K562 (cell line): Measurements from ENCODE around the gene SLIT1. TPM values are rescaled to one million over a fixed set of nuclear protein-coding genes. Genes with fewer than 3 reads are reported as not detected.

Experiments used
- ATAC-seq: fragments of 200-7000 bp; cut with Tn5 transposase; 3 replicates; pipeline ENCODE4 v1.9.1; 2020; ENCODE audit warnings: moderate library complexity
- BruUV-seq: library from RNA; stranded (reverse); fragments of 400-500 nt; replicated peaks from 2 replicates; lab custom pipeline; 2021; lab: Mats Ljungman, UMichigan
- CTCF ChIA-PET: fragments of 300-600 bp; formaldehyde crosslinking; extraction: SDS; loops from one replicate; lab custom pipeline; 2021; ENCODE audit warnings: low intra/inter-chr PET ratio; lab: Yijun Ruan, JAX
- POLR2A ChIA-PET: fragments of 300-600, 350-650 bp; sonication (Branson Sonifier 250); formaldehyde crosslinking; extraction: SDS; loops from one replicate; lab custom pipeline; 2021; ENCODE audit warnings: antibody characterized with exemption, inconsistent platforms; lab: Yijun Ruan, JAX
- DNase-seq, 4 experiments: peaks; one replicate each; pipeline versions ENCODE4 v3.0.0 to v3.0.0-alpha.2; 2011 to 2018; ENCODE audit warnings: low spot score in 3 of 4, mixed read lengths in 3 of 4; ENCODE audit errors: extremely low read depth in 1 of 4
- FAIRE-seq: peaks from 2 replicates; lab custom pipeline; 2011; peaks lifted over from hg19 to GRCh38; lab: Jason Lieb, UNC
- H2AFZ ChIP-seq: 2 replicates; pipeline ENCODE4 v1.6.0; 2011; ENCODE audit warnings: low read depth, low read length, control low read depth, inconsistent platforms
- H3K27ac ChIP-seq: fragments of 200-600 bp; 3 replicates; pipeline ENCODE4 v1.8.0; 2011; ENCODE audit warnings: low read depth, mild to moderate bottlenecking, control low read depth, inconsistent platforms, low read length, moderate library complexity, mixed read lengths; ENCODE audit errors: extremely low read depth
- H3K27me3 ChIP-seq, 2 experiments: fragments of 300-600 bp in 1 of 2; 2 replicates in 1 of 2; 3 replicates in 1 of 2; pipeline versions ENCODE4 v1.6.0 to v1.8.0; 2011; ENCODE audit warnings: inconsistent platforms in 2 of 2, low read length in 2 of 2, mild to moderate bottlenecking in 1 of 2, mixed read lengths in 1 of 2, moderate library complexity in 1 of 2; ENCODE audit not compliant: control insufficient read depth in 2 of 2, insufficient read depth in 2 of 2
- H3K36me3 ChIP-seq: fragments of 300-600 bp; 3 replicates; pipeline ENCODE4 v1.8.0; 2011; ENCODE audit warnings: mild to moderate bottlenecking, low read length, inconsistent platforms; ENCODE audit not compliant: control insufficient read depth, insufficient read depth
- H3K4me1 ChIP-seq, 2 experiments: fragments of 200-600 bp in 1 of 2; replicated peaks in 1 of 2; 2 replicates in 1 of 2; 3 replicates in 1 of 2; pipeline versions ENCODE4 v1.5.1 to v1.8.0; 2011; ENCODE audit warnings: inconsistent platforms in 2 of 2, low read length in 2 of 2, mild to moderate bottlenecking in 1 of 2, mixed read lengths in 1 of 2, moderate library complexity in 1 of 2; ENCODE audit not compliant: control insufficient read depth in 2 of 2, insufficient read depth in 2 of 2
- H3K4me2 ChIP-seq: 2 replicates; pipeline ENCODE4 v1.6.1; 2011; ENCODE audit warnings: low read length, control low read depth, inconsistent platforms, mixed read lengths; ENCODE audit not compliant: insufficient read depth
- H3K4me3 ChIP-seq: fragments of 200-600 bp; sonication (generic), shearing (Covaris generic); 2 replicates; pipeline ENCODE4 v1.5.1; 2016; ENCODE audit warnings: control low read depth, inconsistent platforms
- H3K79me2 ChIP-seq: fragments of 200-600 bp; 3 replicates; pipeline ENCODE4 v1.8.0; 2011; ENCODE audit warnings: low read length, inconsistent platforms; ENCODE audit not compliant: control insufficient read depth, insufficient read depth
- H3K9ac ChIP-seq, 2 experiments: 2 replicates each; pipeline versions ENCODE4 v1.6.0 to v1.6.1; 2011; ENCODE audit warnings: low read depth in 2 of 2, low read length in 2 of 2, control low read depth in 1 of 2, inconsistent platforms in 1 of 2, mild to moderate bottlenecking in 1 of 2, mixed read lengths in 1 of 2; ENCODE audit not compliant: insufficient read depth in 1 of 2
- H3K9me1 ChIP-seq: one replicate; pipeline ENCODE4 v1.6.0; 2011; ENCODE audit warnings: inconsistent platforms, mild to moderate bottlenecking, low read length, moderate library complexity; ENCODE audit not compliant: control insufficient read depth, insufficient read depth
- H3K9me3 ChIP-seq: replicated peaks from 2 replicates; pipeline ENCODE4 v1.5.1; 2011; ENCODE audit warnings: low read depth, low read length, inconsistent platforms; ENCODE audit not compliant: control insufficient read depth, insufficient read depth
- H4K20me1 ChIP-seq: replicated peaks from 2 replicates; pipeline ENCODE4 v1.6.1; 2011; ENCODE audit warnings: low read length, inconsistent platforms, mixed read lengths; ENCODE audit not compliant: control insufficient read depth, insufficient read depth
- ERF ChIP-seq: fragments of 450-650 bp; formaldehyde crosslinking; IDR thresholded peaks from 2 replicates; pipeline ENCODE4 v1.4.0; 2020; ENCODE audit warnings: mild to moderate bottlenecking, mixed read lengths
- WGBS: fragments of 100-300 bp; shearing (Covaris generic); methylation state at CpG from one replicate; pipeline ENCODE4 v1.1.6; 2016; ENCODE audit warnings: low coverage, mixed read lengths; ENCODE audit not compliant: insufficient coverage; ENCODE audit errors: missing lambda C conversion rate; 5-methylcytosine and 5-hydroxymethylcytosine counted together
- in situ Hi-C: fragments of 300-500 bp; cut with MboI; formaldehyde crosslinking; loops from 4 replicates; pipeline ENCODE4 v1.15.0; 2018; ENCODE audit warnings: inconsistent platforms, mixed read lengths
- intact Hi-C: fragments of 100-400 bp; cut with micrococcal nuclease; formaldehyde crosslinking; loops from 2 replicates; pipeline ENCODE4 v1.14.2; 2022
- polyA plus RNA-seq, 8 experiments: library from polyadenylated mRNA; depleted of rRNA in 4 of 8; stranded (reverse) in 5 of 8; unstranded in 3 of 8; fragments of >200 nt; fragmentation: Nextera tagmentation in 2 of 8; fragmentation: Illumina TruSeq in 1 of 8; extraction: Ambion mirVana in 2 of 8; extraction: Trizol in 1 of 8; gene quantifications; 2 replicates each; pipeline versions ENCODE4 v1.2.1 to v1.2.3, GENCODE V29; 2011 to 2014; ENCODE audit warnings: inconsistent platforms in 1 of 8, missing spikeins in 1 of 8
- total RNA-seq, 7 experiments: library from RNA; depleted of rRNA in 6 of 7; stranded (reverse); fragments of >200 nt in 6 of 7; fragmentation: Illumina TruSeq in 2 of 7; extraction: Trizol in 2 of 7; gene quantifications; 2 replicates each; pipeline versions ENCODE4 v1.2.1 to v1.2.3, GENCODE V29; 2011 to 2021; ENCODE audit warnings: low replicate concordance in 1 of 7
- TF ChIP-seq, protein P1 (sequence below): sonication (generic); formaldehyde crosslinking; IDR thresholded peaks from 2 replicates; pipeline ENCODE4 v1.8.1; 2023; ENCODE audit warnings: missing genetic modification reagents, mild to moderate bottlenecking, borderline replicate concordance

The SLIT1 gene
- total and polyA plus RNA-seq, 9 of the 15 experiments (the other 6 are each of a cell fraction or from before 2014, with no cell fraction given): 0.01 to 0.11 (median 0.04) TPM; not detected in 3

DNA sequence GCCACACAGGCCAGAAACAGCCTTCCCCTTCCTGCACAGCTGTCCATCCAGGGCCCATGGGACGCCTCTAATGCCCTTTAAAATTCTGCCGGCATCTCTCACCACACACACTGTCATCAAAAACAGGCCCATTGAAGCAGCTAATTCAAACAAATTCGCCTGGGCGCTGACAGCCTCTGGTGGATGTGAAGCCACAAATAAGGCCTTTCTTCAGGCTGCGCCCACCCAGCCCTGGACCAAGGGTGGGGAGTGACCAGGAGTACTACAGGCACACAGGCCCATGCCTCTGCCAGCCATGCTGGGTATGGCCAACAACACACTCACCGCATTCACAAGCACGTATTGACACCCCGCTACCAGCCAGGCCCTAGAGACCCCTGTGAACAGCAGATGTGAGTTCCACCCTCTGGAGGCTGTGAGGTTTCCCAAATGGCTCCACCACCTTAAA lies 54.6 kb downstream of the SLIT1 start:
- TF ChIP-seq, protein P1, sequence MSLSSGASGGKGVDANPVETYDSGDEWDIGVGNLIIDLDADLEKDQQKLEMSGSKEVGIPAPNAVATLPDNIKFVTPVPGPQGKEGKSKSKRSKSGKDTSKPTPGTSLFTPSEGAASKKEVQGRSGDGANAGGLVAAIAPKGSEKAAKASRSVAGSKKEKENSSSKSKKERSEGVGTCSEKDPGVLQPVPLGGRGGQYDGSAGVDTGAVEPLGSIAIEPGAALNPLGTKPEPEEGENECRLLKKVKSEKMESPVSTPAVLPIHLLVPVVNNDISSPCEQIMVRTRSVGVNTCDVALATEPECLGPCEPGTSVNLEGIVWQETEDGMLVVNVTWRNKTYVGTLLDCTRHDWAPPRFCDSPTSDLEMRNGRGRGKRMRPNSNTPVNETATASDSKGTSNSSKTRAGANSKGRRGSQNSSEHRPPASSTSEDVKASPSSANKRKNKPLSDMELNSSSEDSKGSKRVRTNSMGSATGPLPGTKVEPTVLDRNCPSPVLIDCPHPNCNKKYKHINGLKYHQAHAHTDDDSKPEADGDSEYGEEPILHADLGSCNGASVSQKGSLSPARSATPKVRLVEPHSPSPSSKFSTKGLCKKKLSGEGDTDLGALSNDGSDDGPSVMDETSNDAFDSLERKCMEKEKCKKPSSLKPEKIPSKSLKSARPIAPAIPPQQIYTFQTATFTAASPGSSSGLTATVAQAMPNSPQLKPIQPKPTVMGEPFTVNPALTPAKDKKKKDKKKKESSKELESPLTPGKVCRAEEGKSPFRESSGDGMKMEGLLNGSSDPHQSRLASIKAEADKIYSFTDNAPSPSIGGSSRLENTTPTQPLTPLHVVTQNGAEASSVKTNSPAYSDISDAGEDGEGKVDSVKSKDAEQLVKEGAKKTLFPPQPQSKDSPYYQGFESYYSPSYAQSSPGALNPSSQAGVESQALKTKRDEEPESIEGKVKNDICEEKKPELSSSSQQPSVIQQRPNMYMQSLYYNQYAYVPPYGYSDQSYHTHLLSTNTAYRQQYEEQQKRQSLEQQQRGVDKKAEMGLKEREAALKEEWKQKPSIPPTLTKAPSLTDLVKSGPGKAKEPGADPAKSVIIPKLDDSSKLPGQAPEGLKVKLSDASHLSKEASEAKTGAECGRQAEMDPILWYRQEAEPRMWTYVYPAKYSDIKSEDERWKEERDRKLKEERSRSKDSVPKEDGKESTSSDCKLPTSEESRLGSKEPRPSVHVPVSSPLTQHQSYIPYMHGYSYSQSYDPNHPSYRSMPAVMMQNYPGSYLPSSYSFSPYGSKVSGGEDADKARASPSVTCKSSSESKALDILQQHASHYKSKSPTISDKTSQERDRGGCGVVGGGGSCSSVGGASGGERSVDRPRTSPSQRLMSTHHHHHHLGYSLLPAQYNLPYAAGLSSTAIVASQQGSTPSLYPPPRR (CRISPR knock-in tag): no peak
- TF ChIP-seq ERF (CRISPR knock-in tag): no peak
- H3K79me2 ChIP-seq: no peaks in the 10 kb centered on the region
- FAIRE-seq (no peak), DNase-seq (no peak), ATAC-seq (no peak)
- H3K36me3 ChIP-seq: no peaks in the 10 kb centered on the region
- ChIA-PET POLR2A (no interaction called here), CTCF (no interaction called here)
- H3K4me1 ChIP-seq: no peaks in the 10 kb centered on the region; a peak in 1 of 5 replicates
- 4% methylated on average over 6 of the region's 8 CpGs for WGBS
- H3K4me2 ChIP-seq: no peak overlapping the region
- H3K9me3 ChIP-seq: no peaks in the 10 kb centered on the region
- in situ Hi-C loops: no loop called here
- H3K27me3 ChIP-seq: peaks cover 17 to 84% of the 10 kb centered on the region in 2 experiments; a peak in 4 of 5 replicates
- no peak overlapping the region for H3K27ac ChIP-seq
- intact Hi-C loops: no loop called here
- no peak overlapping the region for H2AFZ ChIP-seq
- no peaks in the 10 kb centered on the region for H3K9me1 ChIP-seq
- no peak overlapping the region for H3K9ac ChIP-seq
- no TSS peak for BruUV-seq
- no peaks in the 10 kb centered on the region; the same call in 1 of the 2 replicates for H4K20me1 ChIP-seq
- H3K4me3 ChIP-seq: no peak overlapping the region
